Aorta (tissue), 5 donors: Measurements from ENCODE around the gene ZFP64. TPM values are rescaled to one million over a fixed set of nuclear protein-coding genes. Genes with fewer than 3 reads are reported as not detected.
"Not testable (repeated sequence)": the region's sequence is repeated elsewhere in the genome, so short reads cannot be mapped to it uniquely, and the experiment has no call there.

Experiments
- ATAC-seq: fragments of 200-7000 bp; cut with Tn5 transposase; one replicate; pipeline ENCODE4 v1.9.1; 2022; ENCODE audit warnings: moderate library complexity; ENCODE audit not compliant: low FRiP score
- DNase-seq, 2 donors: peaks; one replicate each; pipeline ENCODE4 v3.0.0-alpha.2; 2020
- H3K27ac ChIP-seq, 2 donors: one replicate each; pipeline ENCODE4 v1.5.1; 2013; ENCODE audit warnings: low read length in 2 of 2, mild to moderate bottlenecking in 2 of 2, moderate library complexity in 2 of 2, control low read depth in 1 of 2, inconsistent platforms in 1 of 2, low read depth in 1 of 2
- H3K27me3 ChIP-seq, 2 donors: one replicate each; pipeline ENCODE4 v1.6.1; 2013; ENCODE audit warnings: control low read depth in 1 of 2, low read length in 1 of 2, mild to moderate bottlenecking in 1 of 2, moderate library complexity in 1 of 2; ENCODE audit not compliant: insufficient read depth in 2 of 2, control insufficient read depth in 1 of 2
- H3K36me3 ChIP-seq, 2 donors: one replicate each; pipeline ENCODE4 v1.6.1; 2013; ENCODE audit warnings: control low read depth in 1 of 2, low read length in 1 of 2, mild to moderate bottlenecking in 1 of 2; ENCODE audit not compliant: insufficient read depth in 2 of 2, control insufficient read depth in 1 of 2
- H3K4me1 ChIP-seq, 2 donors: one replicate each; pipeline ENCODE4 v1.6.1; 2013; ENCODE audit warnings: low read length in 2 of 2, control low read depth in 1 of 2, mild to moderate bottlenecking in 1 of 2, moderate library complexity in 1 of 2; ENCODE audit not compliant: insufficient read depth in 2 of 2, control insufficient read depth in 1 of 2
- H3K4me3 ChIP-seq, 2 donors: one replicate each; pipeline ENCODE4 v1.5.1; 2013; ENCODE audit warnings: low read length in 2 of 2, control low read depth in 1 of 2, mild to moderate bottlenecking in 1 of 2
- H3K9me3 ChIP-seq: one replicate; pipeline ENCODE4 v1.6.1; 2013; ENCODE audit warnings: mild to moderate bottlenecking, low read length; ENCODE audit not compliant: control insufficient read depth
- WGBS, 2 donors: extraction: QIAGEN DNeasy Blood & Tissue Kit; methylation state at CpG; one replicate each; pipeline ENCODE4 v1.1.7; 2013; 5-methylcytosine and 5-hydroxymethylcytosine counted together
- intact Hi-C, 2 donors: fragments of 100-400 bp; cut with DNase I; formaldehyde crosslinking; loops; one replicate each; pipeline versions ENCODE4 v1.14.2 to v1.15.0; 2022
- polyA plus RNA-seq, 2 donors: library from polyadenylated mRNA; stranded (reverse); fragments of 200-250 nt; gene quantifications; one replicate each; pipeline ENCODE4 v1.2.3, GENCODE V29; 2013
- total RNA-seq, 2 donors: library from RNA; stranded (reverse); fragmentation: NEBNext Ultra II Directional; extraction: Animal tissue kit (Norgen Biotek cat#: 25700); gene quantifications; one replicate each; pipeline ENCODE4 v1.2.1, GENCODE V29; 2021
- donor health status: healthy with polysubstance abuse.
- donor health status: Bipolar disorder and iron deficiency.
- donor health status: DM: no; HTN: no; CAD: no.
- donor health status: DM: no; HTN: no; CAD: no.
- donor health status: DM: yes; HTN: yes; CAD: no.

Gene ZFP64
- total and polyA plus RNA-seq, 4 donors, result 3.4 to 13.5 (median 7.3) TPM

DNA sequence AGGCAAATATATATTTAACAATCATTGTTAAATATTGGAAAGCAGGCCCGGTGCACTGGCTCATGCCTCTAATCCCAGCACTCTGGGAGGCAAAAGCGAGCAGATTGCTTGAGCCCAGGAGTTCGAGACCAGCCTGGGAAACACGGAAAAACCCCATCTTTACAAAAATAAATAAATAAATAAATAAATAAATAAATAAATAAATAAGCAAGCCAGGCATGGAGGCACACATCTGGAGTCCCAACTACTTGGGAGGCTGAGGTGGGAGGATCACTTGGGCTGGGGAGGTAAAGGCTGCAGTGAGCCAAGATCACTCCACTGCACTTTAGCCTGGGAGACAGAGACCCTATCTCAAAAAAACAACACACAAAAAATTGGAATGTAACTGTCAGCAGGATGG is 53.7 kb downstream of the ZFP64 start:
- no peak overlapping the region for H3K27ac ChIP-seq
- H3K4me3 ChIP-seq, result no peak overlapping the region
- ATAC-seq (no peak), DNase-seq (no peak)
- 95 to 98% methylated on average over 4 of the region's 4 CpGs for whole genome bisulfite sequencing, 2 donors
- no peaks in the 10 kb centered on the region for H3K4me1 ChIP-seq
- H3K9me3 ChIP-seq, result no peaks in the 10 kb centered on the region
- no peaks in the 10 kb centered on the region for H3K36me3 ChIP-seq
- intact Hi-C loops, result no loop called here
- no peaks in the 10 kb centered on the region for H3K27me3 ChIP-seq

DNA sequence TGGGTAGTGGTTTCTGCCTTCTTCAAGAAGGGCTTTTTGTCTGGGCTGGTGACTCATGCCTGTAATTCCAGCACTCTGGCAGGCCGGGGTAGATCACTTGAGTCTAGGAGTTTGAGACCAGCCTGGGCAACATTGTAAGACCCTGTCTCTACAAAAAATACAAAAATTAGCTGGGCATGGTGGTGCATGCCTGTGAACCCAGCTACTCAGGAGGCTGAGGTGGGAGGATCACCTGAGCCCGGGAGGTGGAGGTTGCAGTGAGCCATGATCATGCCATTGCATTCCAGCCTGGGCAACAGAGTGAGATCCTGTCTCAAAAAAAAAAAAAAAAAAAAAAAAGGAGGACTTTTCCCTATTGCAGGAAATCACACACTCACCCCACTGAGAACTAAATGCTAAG is 57.9 kb downstream of the ZFP64 start:
- 89 to 93% methylated on average over 2 of the region's 2 CpGs for WGBS, 2 donors
- H3K36me3 ChIP-seq, H3K9me3 ChIP-seq, intact Hi-C loops, ATAC-seq, H3K4me1 ChIP-seq, H3K27ac ChIP-seq, H3K27me3 ChIP-seq, H3K4me3 ChIP-seq, DNase-seq: not testable (repeated sequence)

DNA sequence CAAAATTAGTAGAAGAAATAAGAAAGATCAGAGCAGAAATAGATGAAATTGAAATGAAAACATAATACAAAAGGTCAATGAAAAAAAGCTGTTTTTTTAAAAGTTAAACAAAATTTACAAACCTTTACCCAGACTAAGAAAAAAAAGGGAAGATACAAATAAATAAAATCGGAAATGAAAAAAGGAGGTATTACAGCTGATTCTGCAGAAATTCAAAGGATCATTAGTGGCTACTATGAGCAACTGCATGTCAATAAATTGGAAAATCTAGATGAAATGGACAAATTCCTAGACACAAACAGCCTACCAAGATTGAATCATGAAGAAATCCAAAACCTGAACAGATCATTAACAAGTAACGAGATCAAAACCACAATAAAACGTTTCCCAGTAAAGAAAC is 59.2 kb downstream of the ZFP64 start:
- H3K27ac ChIP-seq, result no peak overlapping the region
- H3K27me3 ChIP-seq, result no peaks in the 10 kb centered on the region
- no peak overlapping the region for H3K4me3 ChIP-seq
- no peaks in the 10 kb centered on the region for H3K36me3 ChIP-seq
- 76 to 92% methylated on average over 3 of the region's 3 CpGs for WGBS, 2 donors
- no peaks in the 10 kb centered on the region for H3K4me1 ChIP-seq
- DNase-seq (no peak), ATAC-seq (no peak)
- intact Hi-C loops, result no loop called here
- no peaks in the 10 kb centered on the region for H3K9me3 ChIP-seq

DNA sequence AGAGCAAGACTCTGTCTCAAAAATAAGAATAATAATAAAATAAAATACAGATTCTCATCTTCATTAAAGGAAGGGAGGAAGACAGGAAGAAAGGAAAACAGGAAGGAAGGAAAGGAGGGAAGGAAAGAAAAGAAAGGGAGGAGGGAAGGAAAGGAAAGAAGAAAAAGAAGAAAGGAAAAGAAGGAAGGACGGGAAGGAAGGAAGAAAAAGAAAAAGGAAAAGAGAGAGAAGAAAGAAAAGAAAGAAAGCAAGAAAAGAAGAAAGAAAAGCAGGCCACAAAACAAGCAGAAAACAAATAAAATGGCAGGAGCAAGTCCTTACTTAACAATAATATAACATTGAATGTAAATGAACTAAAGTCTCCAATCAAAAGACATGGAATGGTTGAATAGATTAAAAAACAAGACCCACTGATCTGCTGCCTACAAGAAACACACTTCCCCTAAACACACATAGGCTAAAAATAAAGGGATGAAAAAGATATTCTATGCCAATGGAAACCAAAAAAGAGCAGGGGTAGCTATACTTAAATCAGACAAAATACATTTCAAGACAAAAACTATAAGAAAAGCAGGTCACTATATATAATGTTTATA is 60.4 kb downstream of the ZFP64 start:
- Histone ChIP-seq H3K4me3 (no peak overlapping the region), H3K4me1 (no peaks in the 10 kb centered on the region), H3K27ac (no peak overlapping the region), H3K36me3 (no peaks in the 10 kb centered on the region), H3K9me3 (no peaks in the 10 kb centered on the region), H3K27me3 (no peaks in the 10 kb centered on the region)
- WGBS, 2 donors, result 97 to 100% methylated on average over 1 of the region's 1 CpG
- DNase-seq, result no peak
- intact Hi-C loops, result no loop called here
- ATAC-seq, result no peak

DNA sequence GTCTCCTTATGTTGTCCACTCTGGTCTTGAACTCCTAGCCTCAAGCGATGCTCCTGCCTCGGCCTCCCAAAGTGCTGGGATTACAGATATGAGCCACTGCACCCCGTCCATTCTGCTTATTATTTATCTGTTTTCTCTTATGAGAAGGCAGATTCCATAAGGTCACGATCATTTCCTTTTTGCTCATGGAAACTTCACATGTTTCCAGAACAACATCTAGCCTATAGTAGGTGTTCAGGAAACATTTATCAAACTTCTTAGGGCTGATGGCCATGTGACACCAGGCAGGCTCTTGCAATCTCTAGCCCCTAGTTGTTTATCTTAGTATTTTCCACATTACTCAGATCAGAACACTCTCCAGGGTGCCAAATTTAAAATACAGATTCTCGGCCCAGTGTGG is 61.2 kb downstream of the ZFP64 start:
- Histone ChIP-seq H3K27me3 (no peaks in the 10 kb centered on the region), H3K27ac (no peak overlapping the region), H3K4me1 (no peaks in the 10 kb centered on the region), H3K9me3 (no peaks in the 10 kb centered on the region), H3K36me3 (no peaks in the 10 kb centered on the region), H3K4me3 (no peak overlapping the region)
- DNase-seq (no peak), ATAC-seq (no peak)
- intact Hi-C loops, result no loop called here
- WGBS, 2 donors, result 94 to 98% methylated on average over 5 of the region's 5 CpGs

DNA sequence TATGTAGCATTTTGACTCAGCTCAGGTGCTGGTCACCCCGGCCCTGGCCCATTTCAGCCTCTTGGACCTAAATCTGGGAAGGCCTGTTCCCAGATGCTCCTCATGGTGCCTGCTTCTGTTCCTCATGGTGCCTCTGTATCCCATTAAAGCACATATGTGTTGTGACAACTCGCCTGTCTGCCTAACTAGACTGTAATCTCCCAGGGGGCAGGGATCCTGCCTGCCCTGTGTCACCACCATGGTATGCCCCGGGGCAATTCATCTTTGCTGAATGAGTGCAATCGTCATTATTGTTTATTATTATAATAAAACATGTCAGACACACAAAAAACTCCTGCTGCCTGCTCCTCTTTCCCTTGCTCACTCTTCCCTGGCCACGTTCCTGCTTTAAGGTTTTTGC is 62.0 kb downstream of the ZFP64 start:
- Histone ChIP-seq H3K27ac (no peak overlapping the region), H3K9me3 (no peaks in the 10 kb centered on the region), H3K4me3 (no peak overlapping the region), H3K36me3 (no peaks in the 10 kb centered on the region), H3K4me1 (no peaks in the 10 kb centered on the region), H3K27me3 (no peaks in the 10 kb centered on the region)
- no peak for ATAC-seq
- DNase-seq, result no peak
- intact Hi-C loops, result no loop called here
- WGBS, 2 donors, result 79 to 81% methylated on average over 5 of the region's 5 CpGs

DNA sequence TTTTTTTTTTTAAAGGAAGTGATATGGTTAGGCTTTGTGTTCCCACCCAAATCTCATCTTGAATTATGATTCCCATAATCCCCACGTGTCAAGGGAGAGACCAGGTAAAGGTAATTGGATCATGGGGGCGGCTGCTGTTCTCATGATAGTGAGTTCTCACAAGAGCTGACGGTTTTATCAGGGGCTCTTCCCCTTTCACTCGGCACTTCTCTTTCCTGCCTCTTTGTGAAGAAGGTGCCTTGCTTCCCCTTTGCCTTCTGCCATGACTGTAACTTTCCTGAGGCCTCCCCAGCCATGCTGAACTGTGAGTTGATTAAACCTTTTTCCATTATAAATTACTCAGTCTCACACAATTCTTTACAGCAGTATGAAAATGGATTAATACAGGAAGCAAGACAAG is 64.3 kb downstream of the ZFP64 start:
- 82 to 84% methylated on average over 4 of the region's 4 CpGs for WGBS, 2 donors
- Histone ChIP-seq H3K36me3 (no peaks in the 10 kb centered on the region), H3K4me3 (no peak overlapping the region), H3K27me3 (no peaks in the 10 kb centered on the region), H3K4me1 (no peaks in the 10 kb centered on the region), H3K27ac (no peak overlapping the region), H3K9me3 (no peaks in the 10 kb centered on the region)
- ATAC-seq (no peak), DNase-seq (no peak)
- intact Hi-C loops, result no loop called here

DNA sequence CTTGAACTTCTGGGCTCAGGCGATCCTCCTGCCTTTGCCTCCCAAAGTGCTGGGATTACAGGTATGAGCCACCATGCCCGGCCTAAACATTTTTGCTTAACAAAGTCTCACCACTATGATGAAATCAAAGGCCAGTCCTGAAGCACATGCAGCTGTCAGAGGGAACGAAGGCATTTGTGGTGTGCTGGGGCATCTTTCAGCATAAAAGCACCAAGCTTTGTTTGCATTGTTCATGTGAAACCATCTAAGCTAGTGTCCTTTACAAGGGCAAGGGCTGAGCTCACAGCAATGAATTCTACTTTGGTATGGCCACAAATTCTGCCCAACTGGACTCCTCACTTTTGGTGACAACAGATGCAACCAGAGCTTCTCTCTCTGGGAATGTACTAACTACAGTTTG is 66.8 kb downstream of the ZFP64 start:
- ATAC-seq (no peak), DNase-seq (no peak)
- Histone ChIP-seq H3K27ac (no peak overlapping the region), H3K27me3 (no peaks in the 10 kb centered on the region), H3K4me3 (no peak overlapping the region), H3K9me3 (peaks cover 4% of the 10 kb centered on the region), H3K4me1 (no peaks in the 10 kb centered on the region), H3K36me3 (no peaks in the 10 kb centered on the region)
- intact Hi-C loops, result no loop called here
- WGBS, 2 donors, result 92 to 95% methylated on average over 3 of the region's 3 CpGs

DNA sequence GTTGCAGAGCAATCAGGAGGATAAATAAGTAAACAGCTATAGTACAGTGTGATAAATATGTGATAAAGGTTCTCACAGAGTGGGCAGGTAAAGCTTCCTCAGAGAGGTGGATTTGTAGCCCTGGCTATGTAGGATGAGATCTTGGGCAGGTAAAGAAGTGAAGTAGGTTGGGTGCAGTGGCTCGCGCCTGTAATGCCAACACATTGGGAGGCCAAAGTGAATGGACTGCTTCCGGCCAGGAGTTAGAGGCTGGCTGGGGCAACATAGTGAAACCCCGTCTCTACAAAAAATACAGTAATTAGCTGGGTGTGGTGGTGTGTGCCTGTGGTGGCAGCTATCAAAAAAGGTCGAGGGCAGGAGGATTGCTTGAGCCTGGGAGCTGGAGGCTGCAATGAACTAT is 72.9 kb downstream of the ZFP64 start:
- Histone ChIP-seq H3K36me3 (no peaks in the 10 kb centered on the region), H3K4me3 (no peak overlapping the region), H3K27me3 (no peaks in the 10 kb centered on the region), H3K9me3 (peaks cover 4% of the 10 kb centered on the region), H3K27ac (no peak overlapping the region), H3K4me1 (no peaks in the 10 kb centered on the region)
- intact Hi-C loops, result no loop called here
- ATAC-seq, result no peak
- DNase-seq, result no peak
- WGBS, 2 donors, result 81 to 91% methylated on average over 5 of the region's 5 CpGs
